HEK293 (cell line): Measurements from ENCODE around the gene ADAMTS16.

ENCODE experiments used
- CTCF ChIA-PET: fragments of 350-600 bp; formaldehyde crosslinking; extraction: SDS; loops from one replicate; lab custom pipeline; 2021; ENCODE audit warnings: antibody characterized with exemption; lab: Yijun Ruan, JAX
- POLR2A ChIA-PET: fragments of 300-600 bp; formaldehyde crosslinking; extraction: SDS; loops from one replicate; lab custom pipeline; 2020; ENCODE audit warnings: antibody characterized with exemption, inconsistent platforms; lab: Yijun Ruan, JAX
- H3K27ac ChIP-seq: fragments of 200-500 bp; sonication (Bioruptor generic); 2 replicates; pipeline ENCODE4 v1.5.1; 2014; ENCODE audit warnings: low read depth, low read length, control low read depth, inconsistent platforms; ENCODE audit errors: extremely low read depth
- H3K36me3 ChIP-seq, 2 experiments: fragments of 200-500 bp in 1 of 2; sonication (Bioruptor generic) in 1 of 2; 1 replicate in 1 of 2; 2 replicates in 1 of 2; pipeline ENCODE4 v1.5.1; 2014 to 2017; ENCODE audit warnings: inconsistent platforms in 2 of 2, low read length in 2 of 2; ENCODE audit not compliant: control insufficient read depth in 2 of 2, insufficient read depth in 1 of 2
- H3K4me1 ChIP-seq: fragments of 200-500 bp; sonication (Bioruptor generic); 2 replicates; pipeline ENCODE4 v1.5.1; 2014; ENCODE audit warnings: mild to moderate bottlenecking, low read length, inconsistent platforms; ENCODE audit not compliant: control insufficient read depth, insufficient read depth
- H3K4me3 ChIP-seq: 2 replicates; pipeline ENCODE4 v1.5.1; 2011; ENCODE audit warnings: low read depth, mild to moderate bottlenecking, control low read depth, low read length, moderate library complexity
- H3K9me3 ChIP-seq: fragments of 200-500 bp; sonication (Bioruptor generic); 2 replicates; pipeline ENCODE4 v1.5.1; 2014; ENCODE audit warnings: low read depth, low read length, inconsistent platforms; ENCODE audit not compliant: control insufficient read depth, insufficient read depth
- GLI4 ChIP-seq: fragments of 450-650 bp; formaldehyde crosslinking; IDR thresholded peaks from 2 replicates; pipeline ENCODE4 v1.5.1; 2016; ENCODE audit warnings: missing biosample characterization, missing genetic modification characterization
- HOXA7 ChIP-seq: sonication (generic); formaldehyde crosslinking; IDR thresholded peaks from 2 replicates; pipeline ENCODE4 v1.8.1; 2022; ENCODE audit warnings: missing genetic modification reagents, borderline replicate concordance
- HOXC10 ChIP-seq: sonication (generic); formaldehyde crosslinking; IDR thresholded peaks from 2 replicates; pipeline ENCODE4 v1.8.1; 2023; ENCODE audit warnings: mild to moderate bottlenecking, missing genetic modification reagents
- KLF1 ChIP-seq: fragments of 450-650 bp; formaldehyde crosslinking; IDR thresholded peaks from 2 replicates; pipeline ENCODE4 v1.5.1; 2016; ENCODE audit warnings: missing biosample characterization, missing genetic modification characterization
- KLF7 ChIP-seq: fragments of 450-650 bp; formaldehyde crosslinking; IDR thresholded peaks from 2 replicates; pipeline ENCODE4 v1.5.1; 2016; ENCODE audit warnings: missing biosample characterization, missing genetic modification characterization, borderline replicate concordance
- SP3 ChIP-seq: fragments of 450-650 bp; formaldehyde crosslinking; IDR thresholded peaks from 2 replicates; pipeline ENCODE4 v1.5.1; 2016; ENCODE audit warnings: missing biosample characterization, missing genetic modification characterization
- ZBTB20 ChIP-seq: fragments of 450-650 bp; formaldehyde crosslinking; IDR thresholded peaks from 2 replicates; pipeline ENCODE4 v1.5.1; 2016; ENCODE audit warnings: missing biosample characterization, missing genetic modification characterization
- ZBTB8A ChIP-seq: fragments of 450-650 bp; formaldehyde crosslinking; IDR thresholded peaks from 2 replicates; pipeline ENCODE4 v1.5.1; 2016; ENCODE audit warnings: missing biosample characterization, missing genetic modification characterization
- ZNF132 ChIP-seq: fragments of 450-650 bp; formaldehyde crosslinking; IDR thresholded peaks from 2 replicates; pipeline ENCODE4 v1.5.1; 2017; ENCODE audit warnings: missing biosample characterization, missing genetic modification characterization, borderline replicate concordance
- ZNF23 ChIP-seq: fragments of 450-650 bp; formaldehyde crosslinking; IDR thresholded peaks from 2 replicates; pipeline ENCODE4 v1.5.1; 2016; ENCODE audit warnings: missing biosample characterization, missing genetic modification characterization, borderline replicate concordance
- ZNF24 ChIP-seq: fragments of 450-650 bp; formaldehyde crosslinking; IDR thresholded peaks from 2 replicates; pipeline ENCODE4 v1.5.1; 2016; ENCODE audit warnings: missing biosample characterization, missing genetic modification characterization
- ZNF248 ChIP-seq: fragments of 450-650 bp; formaldehyde crosslinking; IDR thresholded peaks from 2 replicates; pipeline ENCODE4 v1.5.1; 2017; ENCODE audit warnings: missing biosample characterization, missing genetic modification characterization
- ZNF473 ChIP-seq: fragments of 450-650 bp; formaldehyde crosslinking; IDR thresholded peaks from 2 replicates; pipeline ENCODE4 v1.5.1; 2017; ENCODE audit warnings: missing biosample characterization, missing genetic modification characterization
- ZNF510 ChIP-seq: fragments of 450-650 bp; formaldehyde crosslinking; IDR thresholded peaks from 2 replicates; pipeline ENCODE4 v1.5.1; 2018; ENCODE audit warnings: mild to moderate bottlenecking, missing genetic modification characterization, missing biosample characterization; ENCODE audit not compliant: insufficient replicate concordance
- ZNF529 ChIP-seq: fragments of 450-650 bp; formaldehyde crosslinking; IDR thresholded peaks from 2 replicates; pipeline ENCODE4 v1.5.1; 2017; ENCODE audit warnings: missing genetic modification characterization, missing biosample characterization; ENCODE audit not compliant: insufficient replicate concordance
- ZXDB ChIP-seq: fragments of 450-650 bp; formaldehyde crosslinking; IDR thresholded peaks from 2 replicates; pipeline ENCODE4 v1.5.1; 2016; ENCODE audit warnings: missing biosample characterization, missing genetic modification characterization
- TF ChIP-seq, protein P1 (sequence below): fragments of 450-650 bp; formaldehyde crosslinking; IDR thresholded peaks from 2 replicates; pipeline ENCODE4 v1.5.1; 2016; ENCODE audit warnings: missing biosample characterization, missing genetic modification characterization
- TF ChIP-seq, protein P2 (sequence below): fragments of 450-650 bp; formaldehyde crosslinking; IDR thresholded peaks from 2 replicates; pipeline ENCODE4 v1.5.1; 2017; ENCODE audit warnings: missing biosample characterization, missing genetic modification characterization
- TF ChIP-seq, protein P3 (sequence below): fragments of 450-650 bp; formaldehyde crosslinking; IDR thresholded peaks from 2 replicates; pipeline ENCODE4 v1.5.1; 2016; ENCODE audit warnings: missing biosample characterization, missing genetic modification characterization
- TF ChIP-seq, protein P4 (sequence below): fragments of 450-650 bp; formaldehyde crosslinking; IDR thresholded peaks from 2 replicates; pipeline ENCODE4 v1.5.1; 2016; ENCODE audit warnings: missing biosample characterization, missing genetic modification characterization, borderline replicate concordance
- TF ChIP-seq, protein P5 (sequence below): fragments of 450-650 bp; formaldehyde crosslinking; IDR thresholded peaks from 2 replicates; pipeline ENCODE4; 2016; ENCODE audit warnings: missing biosample characterization, missing genetic modification characterization
- TF ChIP-seq, protein P6 (sequence below): fragments of 450-650 bp; formaldehyde crosslinking; IDR thresholded peaks from 2 replicates; pipeline ENCODE4 v1.5.1; 2017; ENCODE audit warnings: missing biosample characterization, missing genetic modification characterization

ADAMTS16 gene

DNA sequence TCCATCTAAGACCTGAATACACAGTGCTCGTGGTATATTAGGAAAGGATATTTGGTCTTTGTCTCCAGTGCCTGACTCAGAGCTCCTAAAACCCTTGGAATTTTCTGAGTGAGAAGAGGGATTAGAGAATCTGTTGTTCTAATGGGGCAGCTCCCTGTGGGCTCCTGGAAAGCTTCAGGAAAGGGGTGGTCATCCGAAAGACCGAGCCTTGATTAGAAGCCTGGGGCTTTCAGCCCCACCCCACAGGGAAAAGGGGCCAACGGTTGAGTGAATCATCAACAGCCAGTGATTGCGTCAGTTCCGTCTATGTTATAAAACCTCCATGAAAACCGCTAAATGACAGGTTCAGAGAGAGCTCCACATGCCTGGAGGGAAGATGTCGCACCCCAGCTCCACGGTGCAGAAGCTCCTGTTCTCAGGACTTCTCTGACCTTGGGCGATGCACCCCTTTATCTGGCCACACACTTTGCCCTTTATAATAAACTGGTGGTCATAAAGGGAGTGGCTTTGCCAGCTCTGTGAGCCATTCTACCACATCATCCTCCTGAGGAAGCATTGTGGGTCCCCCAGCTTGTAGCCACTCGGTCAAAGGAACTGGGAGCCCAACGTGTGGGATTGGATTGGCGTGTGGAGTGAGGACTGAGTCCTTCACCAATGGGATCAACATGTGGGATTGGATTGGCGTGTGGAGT lies 211.3 kb downstream of the ADAMTS16 start (continued):
- peak; percentile 27; the same call in 1 of the 2 replicates for TF ChIP-seq KLF1
- TF ChIP-seq ZNF529 (tag by site-specific recombination), result no peak
- peak; percentile 39; the same call in 1 of the 2 replicates for TF ChIP-seq ZXDB
- TF ChIP-seq, protein P1, sequence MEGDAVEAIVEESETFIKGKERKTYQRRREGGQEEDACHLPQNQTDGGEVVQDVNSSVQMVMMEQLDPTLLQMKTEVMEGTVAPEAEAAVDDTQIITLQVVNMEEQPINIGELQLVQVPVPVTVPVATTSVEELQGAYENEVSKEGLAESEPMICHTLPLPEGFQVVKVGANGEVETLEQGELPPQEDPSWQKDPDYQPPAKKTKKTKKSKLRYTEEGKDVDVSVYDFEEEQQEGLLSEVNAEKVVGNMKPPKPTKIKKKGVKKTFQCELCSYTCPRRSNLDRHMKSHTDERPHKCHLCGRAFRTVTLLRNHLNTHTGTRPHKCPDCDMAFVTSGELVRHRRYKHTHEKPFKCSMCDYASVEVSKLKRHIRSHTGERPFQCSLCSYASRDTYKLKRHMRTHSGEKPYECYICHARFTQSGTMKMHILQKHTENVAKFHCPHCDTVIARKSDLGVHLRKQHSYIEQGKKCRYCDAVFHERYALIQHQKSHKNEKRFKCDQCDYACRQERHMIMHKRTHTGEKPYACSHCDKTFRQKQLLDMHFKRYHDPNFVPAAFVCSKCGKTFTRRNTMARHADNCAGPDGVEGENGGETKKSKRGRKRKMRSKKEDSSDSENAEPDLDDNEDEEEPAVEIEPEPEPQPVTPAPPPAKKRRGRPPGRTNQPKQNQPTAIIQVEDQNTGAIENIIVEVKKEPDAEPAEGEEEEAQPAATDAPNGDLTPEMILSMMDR (tag by site-specific recombination), result no peak
- no peak for TF ChIP-seq ZNF132 (tag by site-specific recombination)
- TF ChIP-seq ZNF24 (tag by site-specific recombination), result no peak
- no peak for TF ChIP-seq ZBTB20 (tag by site-specific recombination)
- TF ChIP-seq ZBTB8A, result no peak
- no peak for TF ChIP-seq ZNF23

DNA sequence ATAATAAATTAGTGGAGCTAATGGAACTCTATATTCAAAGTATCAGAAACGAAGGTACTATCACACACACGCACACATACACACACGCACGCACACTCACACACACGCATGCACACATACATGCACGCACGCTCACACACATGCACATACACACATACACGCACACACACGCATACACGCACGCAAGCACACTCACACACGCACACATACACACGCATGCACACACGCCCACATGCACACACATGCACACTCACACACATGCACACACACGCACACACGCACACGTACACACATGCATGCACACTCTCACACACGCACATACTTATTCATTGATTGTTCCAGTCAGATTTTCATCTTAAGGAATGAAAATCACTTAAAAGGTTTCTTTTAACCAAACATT lies 212.5 kb downstream of the ADAMTS16 start:
- Histone ChIP-seq H3K9me3 (no peaks in the 10 kb centered on the region), H3K4me1 (peaks cover 19% of the 10 kb centered on the region), H3K27ac (no peak overlapping the region), H3K36me3 (no peaks in the 10 kb centered on the region), H3K4me3 (no peak overlapping the region)
- ChIA-PET POLR2A (no interaction called here), CTCF (no interaction called here)
- TF ChIP-seq, protein P2, sequence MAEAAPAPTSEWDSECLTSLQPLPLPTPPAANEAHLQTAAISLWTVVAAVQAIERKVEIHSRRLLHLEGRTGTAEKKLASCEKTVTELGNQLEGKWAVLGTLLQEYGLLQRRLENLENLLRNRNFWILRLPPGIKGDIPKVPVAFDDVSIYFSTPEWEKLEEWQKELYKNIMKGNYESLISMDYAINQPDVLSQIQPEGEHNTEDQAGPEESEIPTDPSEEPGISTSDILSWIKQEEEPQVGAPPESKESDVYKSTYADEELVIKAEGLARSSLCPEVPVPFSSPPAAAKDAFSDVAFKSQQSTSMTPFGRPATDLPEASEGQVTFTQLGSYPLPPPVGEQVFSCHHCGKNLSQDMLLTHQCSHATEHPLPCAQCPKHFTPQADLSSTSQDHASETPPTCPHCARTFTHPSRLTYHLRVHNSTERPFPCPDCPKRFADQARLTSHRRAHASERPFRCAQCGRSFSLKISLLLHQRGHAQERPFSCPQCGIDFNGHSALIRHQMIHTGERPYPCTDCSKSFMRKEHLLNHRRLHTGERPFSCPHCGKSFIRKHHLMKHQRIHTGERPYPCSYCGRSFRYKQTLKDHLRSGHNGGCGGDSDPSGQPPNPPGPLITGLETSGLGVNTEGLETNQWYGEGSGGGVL (tag by site-specific recombination), result peak; percentile 22; the same call in 1 of the 2 replicates
- TF ChIP-seq ZNF510 (no peak), SP3 (tag by site-specific recombination) (no peak), GLI4 (tag by site-specific recombination) (0 out of 2 replicates have a peak, but pooled peaks have one; percentile 26), ZNF248 (tag by site-specific recombination) (no peak), HOXA7 (CRISPR knock-in tag) (no peak), ZNF473 (peak; percentile 57; the same call in 1 of the 2 replicates), HOXC10 (CRISPR knock-in tag) (no peak), KLF7 (tag by site-specific recombination) (no peak)
- TF ChIP-seq, protein P3, sequence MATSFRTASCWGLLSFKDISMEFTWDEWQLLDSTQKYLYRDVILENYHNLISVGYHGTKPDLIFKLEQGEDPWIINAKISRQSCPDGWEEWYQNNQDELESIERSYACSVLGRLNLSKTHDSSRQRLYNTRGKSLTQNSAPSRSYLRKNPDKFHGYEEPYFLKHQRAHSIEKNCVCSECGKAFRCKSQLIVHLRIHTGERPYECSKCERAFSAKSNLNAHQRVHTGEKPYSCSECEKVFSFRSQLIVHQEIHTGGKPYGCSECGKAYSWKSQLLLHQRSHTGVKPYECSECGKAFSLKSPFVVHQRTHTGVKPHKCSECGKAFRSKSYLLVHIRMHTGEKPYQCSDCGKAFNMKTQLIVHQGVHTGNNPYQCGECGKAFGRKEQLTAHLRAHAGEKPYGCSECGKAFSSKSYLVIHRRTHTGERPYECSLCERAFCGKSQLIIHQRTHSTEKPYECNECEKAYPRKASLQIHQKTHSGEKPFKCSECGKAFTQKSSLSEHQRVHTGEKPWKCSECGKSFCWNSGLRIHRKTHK, result no peak
- TF ChIP-seq, protein P4, sequence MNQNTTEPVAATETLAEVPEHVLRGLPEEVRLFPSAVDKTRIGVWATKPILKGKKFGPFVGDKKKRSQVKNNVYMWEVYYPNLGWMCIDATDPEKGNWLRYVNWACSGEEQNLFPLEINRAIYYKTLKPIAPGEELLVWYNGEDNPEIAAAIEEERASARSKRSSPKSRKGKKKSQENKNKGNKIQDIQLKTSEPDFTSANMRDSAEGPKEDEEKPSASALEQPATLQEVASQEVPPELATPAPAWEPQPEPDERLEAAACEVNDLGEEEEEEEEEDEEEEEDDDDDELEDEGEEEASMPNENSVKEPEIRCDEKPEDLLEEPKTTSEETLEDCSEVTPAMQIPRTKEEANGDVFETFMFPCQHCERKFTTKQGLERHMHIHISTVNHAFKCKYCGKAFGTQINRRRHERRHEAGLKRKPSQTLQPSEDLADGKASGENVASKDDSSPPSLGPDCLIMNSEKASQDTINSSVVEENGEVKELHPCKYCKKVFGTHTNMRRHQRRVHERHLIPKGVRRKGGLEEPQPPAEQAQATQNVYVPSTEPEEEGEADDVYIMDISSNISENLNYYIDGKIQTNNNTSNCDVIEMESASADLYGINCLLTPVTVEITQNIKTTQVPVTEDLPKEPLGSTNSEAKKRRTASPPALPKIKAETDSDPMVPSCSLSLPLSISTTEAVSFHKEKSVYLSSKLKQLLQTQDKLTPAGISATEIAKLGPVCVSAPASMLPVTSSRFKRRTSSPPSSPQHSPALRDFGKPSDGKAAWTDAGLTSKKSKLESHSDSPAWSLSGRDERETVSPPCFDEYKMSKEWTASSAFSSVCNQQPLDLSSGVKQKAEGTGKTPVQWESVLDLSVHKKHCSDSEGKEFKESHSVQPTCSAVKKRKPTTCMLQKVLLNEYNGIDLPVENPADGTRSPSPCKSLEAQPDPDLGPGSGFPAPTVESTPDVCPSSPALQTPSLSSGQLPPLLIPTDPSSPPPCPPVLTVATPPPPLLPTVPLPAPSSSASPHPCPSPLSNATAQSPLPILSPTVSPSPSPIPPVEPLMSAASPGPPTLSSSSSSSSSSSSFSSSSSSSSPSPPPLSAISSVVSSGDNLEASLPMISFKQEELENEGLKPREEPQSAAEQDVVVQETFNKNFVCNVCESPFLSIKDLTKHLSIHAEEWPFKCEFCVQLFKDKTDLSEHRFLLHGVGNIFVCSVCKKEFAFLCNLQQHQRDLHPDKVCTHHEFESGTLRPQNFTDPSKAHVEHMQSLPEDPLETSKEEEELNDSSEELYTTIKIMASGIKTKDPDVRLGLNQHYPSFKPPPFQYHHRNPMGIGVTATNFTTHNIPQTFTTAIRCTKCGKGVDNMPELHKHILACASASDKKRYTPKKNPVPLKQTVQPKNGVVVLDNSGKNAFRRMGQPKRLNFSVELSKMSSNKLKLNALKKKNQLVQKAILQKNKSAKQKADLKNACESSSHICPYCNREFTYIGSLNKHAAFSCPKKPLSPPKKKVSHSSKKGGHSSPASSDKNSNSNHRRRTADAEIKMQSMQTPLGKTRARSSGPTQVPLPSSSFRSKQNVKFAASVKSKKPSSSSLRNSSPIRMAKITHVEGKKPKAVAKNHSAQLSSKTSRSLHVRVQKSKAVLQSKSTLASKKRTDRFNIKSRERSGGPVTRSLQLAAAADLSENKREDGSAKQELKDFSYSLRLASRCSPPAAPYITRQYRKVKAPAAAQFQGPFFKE (tag by site-specific recombination), result 0 out of 2 replicates have a peak, but pooled peaks have one; percentile 52
- TF ChIP-seq, protein P5, sequence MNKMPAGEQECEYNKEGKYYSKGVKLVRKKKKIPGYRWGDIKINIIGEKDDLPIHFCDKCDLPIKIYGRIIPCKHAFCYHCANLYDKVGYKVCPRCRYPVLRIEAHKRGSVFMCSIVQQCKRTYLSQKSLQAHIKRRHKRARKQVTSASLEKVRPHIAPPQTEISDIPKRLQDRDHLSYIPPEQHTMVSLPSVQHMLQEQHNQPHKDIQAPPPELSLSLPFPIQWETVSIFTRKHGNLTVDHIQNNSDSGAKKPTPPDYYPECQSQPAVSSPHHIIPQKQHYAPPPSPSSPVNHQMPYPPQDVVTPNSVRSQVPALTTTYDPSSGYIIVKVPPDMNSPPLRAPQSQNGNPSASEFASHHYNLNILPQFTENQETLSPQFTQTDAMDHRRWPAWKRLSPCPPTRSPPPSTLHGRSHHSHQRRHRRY, result no peak
- TF ChIP-seq, protein P6, sequence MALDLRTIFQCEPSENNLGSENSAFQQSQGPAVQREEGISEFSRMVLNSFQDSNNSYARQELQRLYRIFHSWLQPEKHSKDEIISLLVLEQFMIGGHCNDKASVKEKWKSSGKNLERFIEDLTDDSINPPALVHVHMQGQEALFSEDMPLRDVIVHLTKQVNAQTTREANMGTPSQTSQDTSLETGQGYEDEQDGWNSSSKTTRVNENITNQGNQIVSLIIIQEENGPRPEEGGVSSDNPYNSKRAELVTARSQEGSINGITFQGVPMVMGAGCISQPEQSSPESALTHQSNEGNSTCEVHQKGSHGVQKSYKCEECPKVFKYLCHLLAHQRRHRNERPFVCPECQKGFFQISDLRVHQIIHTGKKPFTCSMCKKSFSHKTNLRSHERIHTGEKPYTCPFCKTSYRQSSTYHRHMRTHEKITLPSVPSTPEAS (tag by site-specific recombination), result peak; percentile 89
